Nephron progenitor cell (in vitro differentiated cells): ENCODE measurements around the gene SLMAP.

Source experiments
- DNase-seq: peaks from one replicate; pipeline ENCODE4 v3.0.0; 2021
- H3K27ac Mint-ChIP-seq: 2 replicates; pipeline ENCODE4 v1.8.0; 2021; ENCODE audit warnings: mild to moderate bottlenecking, moderate library complexity, mixed read lengths
- H3K27me3 Mint-ChIP-seq: 2 replicates; pipeline ENCODE4 v1.8.0; 2021; ENCODE audit warnings: mild to moderate bottlenecking, low read depth, mixed read lengths; ENCODE audit not compliant: poor library complexity
- H3K36me3 Mint-ChIP-seq: 2 replicates; pipeline ENCODE4 v1.8.0; 2021; ENCODE audit warnings: low read depth, mixed read lengths
- H3K4me1 Mint-ChIP-seq: 2 replicates; pipeline ENCODE4 v1.8.0; 2021; ENCODE audit warnings: mixed read lengths
- H3K4me3 Mint-ChIP-seq: 2 replicates; pipeline ENCODE4 v1.8.0; 2021; ENCODE audit warnings: mild to moderate bottlenecking, moderate library complexity, mixed read lengths
- H3K9me3 Mint-ChIP-seq: 2 replicates; pipeline ENCODE4 v1.8.0; 2021; ENCODE audit warnings: mild to moderate bottlenecking, moderate library complexity, mixed read lengths
- TF ChIP-seq, protein P1 (sequence below): fragments of 200-600 bp; sonication (generic); IDR thresholded peaks from 2 replicates; pipeline ENCODE4 v1.5.0; 2021; ENCODE audit warnings: antibody characterized with exemption

Gene SLMAP

GRCh38 chr3:57768595-57768994 lies 12.5 kb downstream of the SLMAP start:
- Mint-ChIP-seq H3K9me3 (no peaks in the 10 kb centered on the region), H3K27ac (no peak overlapping the region), H3K4me3 (no peak overlapping the region), H3K27me3 (no peaks in the 10 kb centered on the region), H3K4me1 (peaks cover 2% of the 10 kb centered on the region), H3K36me3 (peaks cover 53% of the 10 kb centered on the region)
- TF ChIP-seq, protein P1, sequence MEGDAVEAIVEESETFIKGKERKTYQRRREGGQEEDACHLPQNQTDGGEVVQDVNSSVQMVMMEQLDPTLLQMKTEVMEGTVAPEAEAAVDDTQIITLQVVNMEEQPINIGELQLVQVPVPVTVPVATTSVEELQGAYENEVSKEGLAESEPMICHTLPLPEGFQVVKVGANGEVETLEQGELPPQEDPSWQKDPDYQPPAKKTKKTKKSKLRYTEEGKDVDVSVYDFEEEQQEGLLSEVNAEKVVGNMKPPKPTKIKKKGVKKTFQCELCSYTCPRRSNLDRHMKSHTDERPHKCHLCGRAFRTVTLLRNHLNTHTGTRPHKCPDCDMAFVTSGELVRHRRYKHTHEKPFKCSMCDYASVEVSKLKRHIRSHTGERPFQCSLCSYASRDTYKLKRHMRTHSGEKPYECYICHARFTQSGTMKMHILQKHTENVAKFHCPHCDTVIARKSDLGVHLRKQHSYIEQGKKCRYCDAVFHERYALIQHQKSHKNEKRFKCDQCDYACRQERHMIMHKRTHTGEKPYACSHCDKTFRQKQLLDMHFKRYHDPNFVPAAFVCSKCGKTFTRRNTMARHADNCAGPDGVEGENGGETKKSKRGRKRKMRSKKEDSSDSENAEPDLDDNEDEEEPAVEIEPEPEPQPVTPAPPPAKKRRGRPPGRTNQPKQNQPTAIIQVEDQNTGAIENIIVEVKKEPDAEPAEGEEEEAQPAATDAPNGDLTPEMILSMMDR = no peak
- DNase-seq = no peak

- Mint-ChIP-seq H3K4me1 (no peaks in the 10 kb centered on the region), H3K4me3 (no peak overlapping the region), H3K36me3 (peaks cover 40% of the 10 kb centered on the region), H3K9me3 (no peaks in the 10 kb centered on the region), H3K27me3 (no peaks in the 10 kb centered on the region), H3K27ac (no peak overlapping the region)
- TF ChIP-seq, protein P1 = no peak
- no peak for DNase-seq
Measured at GRCh38 chr3:57770009-57770827, 14.1 kb downstream of the SLMAP start.

- Mint-ChIP-seq H3K36me3 (peaks cover 32% of the 10 kb centered on the region), H3K9me3 (no peaks in the 10 kb centered on the region), H3K27me3 (no peaks in the 10 kb centered on the region), H3K27ac (no peak overlapping the region), H3K4me1 (no peaks in the 10 kb centered on the region), H3K4me3 (no peak overlapping the region)
- TF ChIP-seq, protein P1 = no peak
- no peak for DNase-seq
Measured at GRCh38 chr3:57772251-57772650, 16.1 kb downstream of the SLMAP start.

- Mint-ChIP-seq H3K4me3 (no peak overlapping the region), H3K27me3 (no peaks in the 10 kb centered on the region), H3K4me1 (no peaks in the 10 kb centered on the region), H3K27ac (no peak overlapping the region), H3K9me3 (no peaks in the 10 kb centered on the region), H3K36me3 (peaks cover 17% of the 10 kb centered on the region)
- TF ChIP-seq, protein P1 = no peak
- no peak for DNase-seq
Measured at GRCh38 chr3:57777774-57778173, 21.7 kb downstream of the SLMAP start.

GRCh38 chr3:57778494-57778893 lies 22.4 kb downstream of the SLMAP start:
- Mint-ChIP-seq H3K4me3 (no peak overlapping the region), H3K9me3 (no peaks in the 10 kb centered on the region), H3K27ac (peak overlapping the region; percentile 49), H3K27me3 (no peaks in the 10 kb centered on the region), H3K4me1 (no peaks in the 10 kb centered on the region), H3K36me3 (peaks cover 20% of the 10 kb centered on the region)
- TF ChIP-seq, protein P1 = no peak
- DNase-seq = no peak

DNA sequence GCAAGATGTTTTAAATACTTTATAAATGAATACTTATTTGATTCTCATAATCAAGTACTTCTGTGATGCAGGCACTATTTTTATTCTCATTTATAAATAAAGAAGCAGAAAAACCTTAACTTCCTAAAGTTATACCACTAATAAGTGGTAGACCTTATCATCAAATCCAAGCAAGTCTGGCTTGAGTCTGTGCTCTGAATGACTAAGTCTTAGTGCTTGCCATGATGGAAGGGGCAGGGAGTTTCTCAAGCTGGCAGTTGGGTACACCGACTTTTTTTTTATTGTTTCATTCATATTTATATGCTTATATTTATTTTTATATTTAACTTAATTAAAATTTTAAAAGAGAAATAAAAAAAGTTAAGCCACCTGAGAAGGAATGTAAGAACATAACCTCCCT lies 23.6 kb downstream of the SLMAP start:
- Mint-ChIP-seq H3K27ac (no peak overlapping the region), H3K9me3 (no peaks in the 10 kb centered on the region)

More for the DNA sequence above, 23.6 kb downstream of the SLMAP start:
- Mint-ChIP-seq H3K4me1 (no peaks in the 10 kb centered on the region), H3K4me3 (no peak overlapping the region), H3K36me3 (peaks cover 20% of the 10 kb centered on the region), H3K27me3 (no peaks in the 10 kb centered on the region)
- no peak for DNase-seq
- TF ChIP-seq, protein P1 = no peak
